LHCN-M2 (cell line): Measurements from ENCODE around the gene IL3. TPM values are rescaled to one million over a fixed set of nuclear protein-coding genes. Genes with fewer than 3 reads are reported as not detected.

Experiments used
- DNase-seq: peaks from one replicate; pipeline ENCODE4 v3.0.0-alpha.2; 2012; ENCODE audit warnings: low read depth
- polyA plus RNA-seq: library from polyadenylated mRNA; unstranded; fragments of >200 nt; gene quantifications from one replicate; pipeline ENCODE4 v1.2.1, GENCODE V29; 2012; ENCODE audit warnings: missing spikeins
- total RNA-seq: library from RNA; depleted of rRNA; stranded (reverse); fragments of >200 nt; gene quantifications from 2 replicates; pipeline ENCODE4 v1.2.3, GENCODE V29; 2014; rRNA removed

Gene IL3
- not detected in 2 replicates for total RNA-seq
- polyA plus RNA-seq: not detected

GRCh38 chr5:132060501-132061161 is at the start of gene IL3:
Gene IL3, plus strand, starts transcription at chr5:132060655. Its CDS starts 52 bp downstream, at chr5:132060707.
- DNase-seq: no peak

GRCh38 chr5:132010989-132011621 is 49.4 kb upstream of the IL3 start:
- DNase-seq: no peak

- DNase-seq: no peak
These were observed 48.7 kb upstream of the IL3 start, which contains the start of gene ACSL6 for GRCh38 chr5:132011622-132012343. Gene ACSL6, minus strand, starts transcription at chr5:132011658. Its CDS starts 105 bp downstream, at chr5:132011553.

GRCh38 chr5:132012371-132013005 is 48.0 kb upstream of the IL3 start:
- DNase-seq: peak; percentile 51

- DNase-seq: no peak
These were observed 47.3 kb upstream of the IL3 start for GRCh38 chr5:132013006-132013689.

- no peak for DNase-seq
These were observed 46.7 kb upstream of the IL3 start for GRCh38 chr5:132013711-132014110.

- no peak for DNase-seq
These were observed 43.7 kb upstream of the IL3 start for GRCh38 chr5:132016721-132017250.

- no peak for DNase-seq
These were observed 43.1 kb upstream of the IL3 start for GRCh38 chr5:132017316-132017715.

GRCh38 chr5:132017738-132018625 is 42.5 kb upstream of the IL3 start:
- no peak for DNase-seq

- no peak for DNase-seq
These were observed 41.1 kb upstream of the IL3 start for GRCh38 chr5:132019337-132019736.

GRCh38 chr5:132019857-132020555 is 40.4 kb upstream of the IL3 start:
- no peak for DNase-seq

- DNase-seq: no peak
These were observed 39.7 kb upstream of the IL3 start for GRCh38 chr5:132020568-132021339.

GRCh38 chr5:132021654-132022053 is 38.8 kb upstream of the IL3 start:
- no peak for DNase-seq

GRCh38 chr5:132022737-132023136 is 37.7 kb upstream of the IL3 start:
- no peak for DNase-seq

- DNase-seq: no peak
These were observed 37.0 kb upstream of the IL3 start for GRCh38 chr5:132023258-132024116.

- no peak for DNase-seq
These were observed 36.4 kb upstream of the IL3 start for GRCh38 chr5:132024117-132024435.

- no peak for DNase-seq
These were observed 35.6 kb upstream of the IL3 start for GRCh38 chr5:132024789-132025402.
